Activated T-cell treated with anti-CD3 and anti-CD28 coated beads, Interleukin-2, amount 50 U/mL, for 4 hours (primary cell): ENCODE data around the gene CCDC120. TPM values are rescaled to one million over a fixed set of nuclear protein-coding genes. Genes with fewer than 3 reads are reported as not detected.

Experiments used
- ATAC-seq, 2 donors: fragments of 200-7000 bp; cut with Tn5 transposase; one replicate each; pipeline ENCODE4 v1.10.0; 2021
- DNase-seq: peaks from one replicate; pipeline ENCODE4 v3.0.0-alpha.2; 2020
- H3K27me3 Mint-ChIP-seq: one replicate; pipeline ENCODE4 v1.8.0; 2021; ENCODE audit warnings: low read depth, mixed read lengths
- H3K36me3 Mint-ChIP-seq: one replicate; pipeline ENCODE4 v1.8.0; 2022; ENCODE audit warnings: mixed read lengths; ENCODE audit not compliant: insufficient read depth
- H3K4me1 Mint-ChIP-seq: one replicate; pipeline ENCODE4 v1.8.0; 2021; ENCODE audit warnings: low read depth, mixed read lengths
- H3K4me3 Mint-ChIP-seq: one replicate; pipeline ENCODE4 v1.8.0; 2021; ENCODE audit warnings: mild to moderate bottlenecking, moderate library complexity, mixed read lengths
- H3K9me3 Mint-ChIP-seq: one replicate; pipeline ENCODE4 v1.8.0; 2021; ENCODE audit warnings: mixed read lengths
- total RNA-seq, 3 donors: library from RNA; stranded (reverse); gene quantifications; one replicate each; pipeline ENCODE4 v1.2.1, GENCODE V29; 2021

CCDC120 gene
- total RNA-seq, 3 donors from 2014 or later, result 3.3 to 4.2 (median 4.0) TPM

GRCh38 chrX:49053223-49054072 is 5.4 kb upstream of the CCDC120 start:
- H3K36me3 Mint-ChIP-seq, result no peaks in the 10 kb centered on the region

GRCh38 chrX:49054073-49054762 is 4.6 kb upstream of the CCDC120 start:
- Mint-ChIP-seq H3K4me1 (peaks cover 24% of the 10 kb centered on the region), H3K4me3 (peak overlapping the region; percentile 85), H3K9me3 (no peaks in the 10 kb centered on the region), H3K27me3 (no peaks in the 10 kb centered on the region), H3K36me3 (no peaks in the 10 kb centered on the region)
- DNase-seq (no peak), ATAC-seq (no peak)

More at GRCh38 chrX:49053223-49054072, 5.4 kb upstream of the CCDC120 start:
- Mint-ChIP-seq H3K27me3 (no peaks in the 10 kb centered on the region), H3K4me3 (peak overlapping the region; percentile 85), H3K9me3 (no peaks in the 10 kb centered on the region), H3K4me1 (peaks cover 24% of the 10 kb centered on the region)
- peak; percentile 81 to 82 for ATAC-seq
- peak; percentile 58 for DNase-seq

DNA sequence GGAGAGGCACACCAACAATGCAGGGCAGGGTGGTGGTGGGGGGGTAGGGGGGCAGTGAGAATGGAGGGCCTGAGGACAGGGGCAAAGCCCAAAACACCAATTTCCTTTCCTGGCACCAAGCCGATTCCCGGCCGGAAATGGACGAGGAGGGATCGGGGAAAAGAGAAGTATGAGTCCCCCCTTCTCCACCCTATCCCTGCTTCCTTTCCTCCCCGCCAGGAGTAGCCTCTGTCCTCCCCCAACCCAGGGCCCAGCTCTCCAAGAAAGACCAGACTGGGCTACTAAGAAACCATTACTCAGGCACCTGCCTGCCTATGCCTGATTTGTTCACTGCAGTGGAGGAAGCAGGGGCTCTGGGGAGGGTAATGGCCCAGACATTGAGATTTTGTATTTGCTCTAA is 402 bp downstream of the CCDC120 start:
- ATAC-seq (no peak), DNase-seq (no peak)
- Mint-ChIP-seq H3K4me1 (peaks cover 13% of the 10 kb centered on the region), H3K36me3 (no peaks in the 10 kb centered on the region), H3K9me3 (no peaks in the 10 kb centered on the region), H3K27me3 (no peaks in the 10 kb centered on the region), H3K4me3 (no peak overlapping the region)

DNA sequence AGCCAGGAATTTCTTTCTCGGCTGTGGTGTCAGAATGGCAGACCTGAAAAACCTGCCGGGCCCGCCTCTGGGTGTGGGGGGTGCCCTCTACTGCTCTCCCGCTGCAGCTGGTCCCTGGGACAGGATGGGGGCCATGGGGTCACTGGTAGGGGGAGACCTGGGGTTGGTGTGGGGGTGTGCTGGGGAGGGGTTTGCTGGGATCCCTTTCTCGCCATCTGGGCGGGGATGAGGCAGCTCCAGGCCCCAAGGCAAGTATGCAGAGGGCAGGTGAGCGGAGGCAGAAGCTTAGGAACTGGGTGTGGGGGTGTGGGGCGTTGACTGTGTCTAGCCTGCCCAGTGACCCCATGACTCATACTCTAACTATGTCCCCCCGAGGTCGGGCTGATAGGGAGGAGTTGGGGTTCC is 884 bp downstream of the CCDC120 start:
- H3K27me3 Mint-ChIP-seq, result no peaks in the 10 kb centered on the region

DNA sequence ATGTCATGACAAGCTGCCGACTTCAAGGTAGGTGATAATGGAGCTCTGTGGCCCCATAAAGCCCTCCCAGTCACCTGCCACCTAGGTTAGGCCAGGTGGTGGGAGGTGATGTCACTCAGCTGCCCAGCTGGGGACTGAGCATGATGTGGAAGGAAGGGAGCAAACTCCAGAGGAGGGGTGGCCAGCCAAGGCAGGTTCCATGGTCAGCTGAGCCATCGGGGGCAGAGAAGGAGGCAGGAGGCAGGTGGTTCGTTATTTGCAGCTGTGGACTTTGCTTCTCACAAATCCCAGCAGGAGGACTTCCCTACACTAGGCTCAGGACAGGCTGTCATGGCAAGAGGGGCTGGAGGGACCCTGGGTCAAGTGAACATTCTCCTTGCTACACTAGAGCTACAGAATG is 2.1 kb downstream of the CCDC120 start:
- Mint-ChIP-seq H3K36me3 (no peaks in the 10 kb centered on the region), H3K4me3 (no peak overlapping the region), H3K27me3 (no peaks in the 10 kb centered on the region), H3K9me3 (no peaks in the 10 kb centered on the region), H3K4me1 (no peaks in the 10 kb centered on the region)
- DNase-seq (no peak), ATAC-seq (no peak)

More for the DNA sequence above, 884 bp downstream of the CCDC120 start:
- H3K36me3 Mint-ChIP-seq, result no peaks in the 10 kb centered on the region
- no peaks in the 10 kb centered on the region for H3K9me3 Mint-ChIP-seq
- no peak for ATAC-seq
- no peak overlapping the region for H3K4me3 Mint-ChIP-seq
- no peak for DNase-seq
- H3K4me1 Mint-ChIP-seq, result peaks cover 8% of the 10 kb centered on the region

DNA sequence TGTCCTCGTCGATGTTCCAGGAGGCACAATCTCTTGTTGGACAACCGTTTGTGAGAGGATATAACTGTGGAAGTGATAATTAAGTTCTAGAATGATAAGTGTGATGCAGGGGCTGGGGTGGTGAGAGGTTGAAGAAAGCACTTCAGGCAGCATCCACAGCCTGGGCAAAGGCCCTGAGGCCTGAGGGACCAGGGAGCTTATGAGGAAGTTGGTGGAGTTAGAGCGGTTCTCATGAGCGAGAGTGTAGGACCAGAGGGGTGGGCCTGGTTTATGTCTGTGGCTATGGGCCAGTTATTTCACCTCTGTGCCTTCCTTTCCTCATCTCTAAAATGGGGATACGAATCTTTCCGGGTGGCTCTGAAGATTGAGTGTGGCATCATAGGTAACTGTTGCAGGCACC is 2.7 kb downstream of the CCDC120 start:
- Mint-ChIP-seq H3K36me3 (no peaks in the 10 kb centered on the region), H3K27me3 (no peaks in the 10 kb centered on the region), H3K9me3 (no peaks in the 10 kb centered on the region), H3K4me3 (no peak overlapping the region), H3K4me1 (no peaks in the 10 kb centered on the region)
- ATAC-seq (no peak), DNase-seq (no peak)

GRCh38 chrX:49061916-49062315 is 3.1 kb downstream of the CCDC120 start:
- ATAC-seq, result no peak

GRCh38 chrX:49063715-49064114 is 4.9 kb downstream of the CCDC120 start:
- ATAC-seq, result no peak
- Mint-ChIP-seq H3K4me1 (no peaks in the 10 kb centered on the region), H3K36me3 (no peaks in the 10 kb centered on the region), H3K9me3 (no peaks in the 10 kb centered on the region), H3K27me3 (no peaks in the 10 kb centered on the region), H3K4me3 (no peak overlapping the region)
- no peak for DNase-seq

More at GRCh38 chrX:49061916-49062315, 3.1 kb downstream of the CCDC120 start:
- H3K36me3 Mint-ChIP-seq, result no peaks in the 10 kb centered on the region
- no peaks in the 10 kb centered on the region for H3K4me1 Mint-ChIP-seq
- H3K27me3 Mint-ChIP-seq, result no peaks in the 10 kb centered on the region
- no peaks in the 10 kb centered on the region for H3K9me3 Mint-ChIP-seq
- no peak overlapping the region for H3K4me3 Mint-ChIP-seq
- no peak for DNase-seq

GRCh38 chrX:49064303-49064702 is 5.5 kb downstream of the CCDC120 start:
- DNase-seq, result no peak

DNA sequence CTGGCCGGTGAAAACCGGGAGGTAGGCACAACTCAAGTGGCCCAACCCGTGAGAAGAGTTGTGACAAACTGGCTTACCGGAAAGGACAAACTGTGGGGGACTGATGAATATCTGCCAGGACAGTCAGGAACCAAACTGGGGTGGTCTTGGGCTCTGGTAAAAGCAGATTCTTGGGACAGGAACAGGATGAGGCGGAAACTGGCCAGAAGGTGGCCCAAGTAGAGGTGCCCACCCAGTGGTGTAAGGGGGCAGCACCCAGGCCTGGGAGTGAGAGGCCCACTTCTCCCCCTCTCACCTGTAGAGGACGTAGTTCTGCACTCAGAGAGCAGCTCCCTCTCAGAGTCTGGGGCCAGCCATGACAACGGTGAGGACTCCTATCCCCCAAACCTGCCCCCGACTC is 5.9 kb downstream of the CCDC120 start:
- H3K4me1 Mint-ChIP-seq, result no peaks in the 10 kb centered on the region
- H3K4me3 Mint-ChIP-seq, result no peak overlapping the region
- no peak for ATAC-seq
- no peaks in the 10 kb centered on the region for H3K9me3 Mint-ChIP-seq
- no peaks in the 10 kb centered on the region for H3K36me3 Mint-ChIP-seq
- no peaks in the 10 kb centered on the region for H3K27me3 Mint-ChIP-seq
- DNase-seq, result no peak

More at GRCh38 chrX:49064303-49064702, 5.5 kb downstream of the CCDC120 start:
- Mint-ChIP-seq H3K4me1 (no peaks in the 10 kb centered on the region), H3K4me3 (no peak overlapping the region), H3K36me3 (no peaks in the 10 kb centered on the region), H3K27me3 (no peaks in the 10 kb centered on the region), H3K9me3 (no peaks in the 10 kb centered on the region)
- no peak for ATAC-seq

DNA sequence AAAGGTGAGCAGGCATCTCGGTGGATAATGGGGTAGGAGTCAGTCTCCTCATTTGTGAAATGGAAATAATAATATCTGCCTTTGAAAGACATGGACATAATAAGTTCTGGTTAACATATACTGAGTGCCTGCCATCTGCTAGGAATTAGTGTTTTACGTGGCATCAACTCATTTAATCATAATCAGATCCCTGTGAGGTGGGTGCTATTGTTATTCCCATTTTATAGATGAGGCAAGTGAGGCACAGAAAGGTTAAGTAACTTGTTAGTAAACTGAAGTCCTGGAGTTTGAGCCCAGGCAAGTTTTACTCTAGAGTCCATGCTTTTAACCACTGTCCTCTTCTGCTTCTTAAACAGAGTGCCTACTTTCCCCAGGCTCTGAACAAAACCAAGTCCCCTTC is 7.5 kb downstream of the CCDC120 start:
- ATAC-seq, result no peak
- Mint-ChIP-seq H3K4me1 (peaks cover under 1% of the 10 kb centered on the region), H3K4me3 (no peak overlapping the region), H3K9me3 (no peaks in the 10 kb centered on the region), H3K36me3 (no peaks in the 10 kb centered on the region), H3K27me3 (no peaks in the 10 kb centered on the region)
- no peak for DNase-seq

- Mint-ChIP-seq H3K36me3 (no peaks in the 10 kb centered on the region), H3K27me3 (no peaks in the 10 kb centered on the region), H3K4me3 (no peak overlapping the region), H3K9me3 (no peaks in the 10 kb centered on the region), H3K4me1 (peaks cover 2% of the 10 kb centered on the region)
- ATAC-seq (no peak), DNase-seq (no peak)
Measured at GRCh38 chrX:49066690-49067089, 7.9 kb downstream of the CCDC120 start.

DNA sequence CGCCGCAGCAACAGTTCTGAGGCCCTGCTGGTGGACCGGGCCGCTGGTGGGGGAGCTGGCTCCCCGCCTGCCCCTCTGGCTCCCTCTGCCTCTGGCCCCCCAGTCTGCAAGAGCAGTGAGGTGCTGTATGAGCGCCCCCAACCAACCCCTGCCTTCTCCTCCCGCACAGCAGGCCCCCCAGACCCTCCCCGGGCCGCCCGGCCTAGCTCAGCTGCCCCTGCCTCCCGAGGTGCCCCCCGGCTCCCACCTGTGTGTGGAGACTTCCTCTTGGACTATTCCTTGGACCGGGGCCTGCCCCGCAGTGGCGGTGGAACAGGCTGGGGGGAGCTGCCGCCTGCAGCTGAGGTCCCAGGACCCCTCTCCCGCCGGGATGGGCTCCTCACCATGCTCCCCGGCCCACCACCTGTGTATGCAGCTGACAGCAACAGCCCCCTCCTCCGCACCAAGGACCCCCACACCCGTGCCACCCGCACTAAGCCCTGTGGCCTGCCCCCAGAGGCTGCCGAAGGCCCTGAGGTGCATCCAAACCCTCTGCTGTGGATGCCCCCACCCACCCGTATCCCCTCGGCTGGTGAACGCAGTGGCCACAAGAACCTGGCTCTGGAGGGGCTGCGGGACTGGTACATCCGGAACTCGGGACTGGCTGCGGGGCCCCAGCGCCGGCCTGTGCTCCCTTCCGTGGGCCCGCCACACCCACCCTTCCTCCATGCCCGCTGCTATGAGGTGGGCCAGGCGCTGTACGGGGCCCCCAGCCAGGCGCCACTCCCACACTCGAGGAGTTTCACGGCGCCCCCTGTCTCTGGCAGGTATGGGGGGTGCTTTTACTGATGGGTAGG is 8.7 kb downstream of the CCDC120 start:
- Mint-ChIP-seq H3K36me3 (no peaks in the 10 kb centered on the region), H3K9me3 (no peaks in the 10 kb centered on the region), H3K27me3 (no peaks in the 10 kb centered on the region), H3K4me1 (peaks cover 5% of the 10 kb centered on the region), H3K4me3 (no peak overlapping the region)
- DNase-seq, result no peak
- no peak for ATAC-seq

DNA sequence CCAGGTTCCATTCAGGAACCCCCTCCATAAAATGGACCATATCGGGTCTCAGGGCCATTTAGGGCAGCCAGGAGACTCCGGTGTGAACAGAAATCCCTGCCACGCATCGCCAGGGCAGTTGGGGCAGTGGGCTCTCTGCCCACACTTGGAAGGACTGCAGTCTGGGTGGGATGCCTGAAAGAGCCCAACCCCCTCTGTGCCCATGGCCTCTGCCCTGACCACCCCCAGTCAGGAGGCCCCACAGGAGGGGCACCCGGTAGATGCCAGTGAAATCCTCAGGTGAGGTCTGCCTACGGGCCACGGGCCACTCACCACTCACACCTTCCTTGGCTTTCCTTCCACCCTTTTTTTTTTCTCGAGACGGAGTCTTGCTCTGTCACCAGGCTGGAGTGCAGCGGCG is 10.2 kb downstream of the CCDC120 start:
- Mint-ChIP-seq H3K27me3 (no peaks in the 10 kb centered on the region), H3K9me3 (no peaks in the 10 kb centered on the region), H3K4me1 (peaks cover 16% of the 10 kb centered on the region), H3K36me3 (no peaks in the 10 kb centered on the region), H3K4me3 (no peak overlapping the region)
- DNase-seq (no peak), ATAC-seq (no peak)
